SIG-M5 treated with dmso at 0.1 percent for 504 hours (cell line): ENCODE results near the gene CC2D2B.
A peak's percentile ranks its signal among the peaks of the same experiment; 100 is the strongest.
"Not testable (repeated sequence)": the region's sequence is repeated elsewhere in the genome, so short reads cannot be mapped to it uniquely, and the experiment has no call there.

ENCODE experiments used
- DNase-seq: peaks from one replicate; lab custom pipeline; 2025; ENCODE audit not compliant: unreplicated experiment; lab: John Stamatoyannopoulos, UW

The CC2D2B gene

DNA sequence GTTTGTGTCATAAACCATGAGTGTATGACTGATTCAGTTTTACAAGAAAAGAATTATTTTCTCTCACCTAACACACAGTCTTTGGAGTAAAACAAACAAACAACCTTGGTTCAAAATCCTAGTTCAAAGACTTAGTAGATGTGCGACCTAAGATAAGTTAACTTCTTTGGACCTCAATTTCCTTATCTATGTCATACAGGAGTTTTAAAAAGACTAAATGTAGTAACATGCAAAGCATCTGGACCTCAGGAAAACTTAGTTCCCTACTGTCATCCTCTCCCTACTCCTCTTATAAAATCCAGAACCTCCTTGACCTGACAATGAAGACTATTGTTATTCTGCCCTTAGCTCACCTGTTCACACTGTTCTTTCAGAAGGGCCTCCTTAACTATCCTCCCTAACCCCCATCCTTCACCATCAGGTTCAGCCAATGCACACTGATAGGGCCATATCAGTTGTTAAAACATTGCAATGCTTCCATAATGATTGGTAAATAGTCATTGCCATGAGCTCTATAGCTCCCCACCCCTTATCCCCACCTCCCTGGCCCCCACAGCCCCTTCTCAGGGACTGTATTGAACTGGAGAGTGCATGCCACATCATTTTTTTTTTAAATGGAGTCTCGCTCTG, 106.8 kb downstream of the CC2D2B start:
- no peak for DNase-seq

DNA sequence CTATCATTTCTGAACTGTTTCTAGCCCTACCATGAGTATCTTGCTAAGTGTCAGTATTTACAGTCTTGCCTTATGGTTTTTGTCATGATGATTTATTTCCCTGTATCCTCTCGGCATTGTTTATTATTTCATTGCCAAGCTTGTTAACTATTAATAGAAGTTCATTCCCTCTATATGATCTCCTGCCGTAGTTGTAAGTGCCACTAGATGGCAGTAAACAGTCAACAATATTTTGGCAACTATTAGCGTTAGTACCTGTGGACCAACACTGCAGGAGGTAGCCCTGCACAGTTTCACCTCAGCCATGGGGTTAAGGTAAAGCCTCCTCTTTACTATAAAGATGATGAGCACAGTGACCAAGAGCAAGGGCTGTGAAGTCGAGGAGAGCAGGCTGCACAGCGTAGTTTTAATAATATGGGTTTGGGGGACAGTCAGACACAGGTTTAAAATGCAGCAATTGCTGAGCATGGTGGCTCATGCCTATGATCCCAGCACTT, 109.5 kb downstream of the CC2D2B start:
- peak; percentile 26 for DNase-seq

DNA sequence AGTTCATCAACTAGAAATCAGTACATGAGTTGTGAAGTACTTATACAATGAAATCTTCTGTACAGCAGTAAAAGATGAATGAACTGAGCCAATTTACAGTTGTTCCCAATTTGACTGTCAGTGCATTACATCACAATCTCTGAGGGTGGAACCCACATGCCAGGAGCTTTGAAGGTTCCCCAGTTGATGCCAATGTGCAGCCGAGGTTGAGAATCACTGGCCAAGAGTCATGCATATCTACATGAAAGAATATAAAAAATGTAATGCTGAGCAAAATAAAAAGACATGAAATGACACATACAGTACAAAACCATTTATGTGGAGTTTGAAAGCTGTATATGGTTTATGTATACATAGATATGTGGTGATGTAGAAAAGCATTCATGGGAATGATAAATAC, 113.6 kb downstream of the CC2D2B start:
- no peak for DNase-seq

DNA sequence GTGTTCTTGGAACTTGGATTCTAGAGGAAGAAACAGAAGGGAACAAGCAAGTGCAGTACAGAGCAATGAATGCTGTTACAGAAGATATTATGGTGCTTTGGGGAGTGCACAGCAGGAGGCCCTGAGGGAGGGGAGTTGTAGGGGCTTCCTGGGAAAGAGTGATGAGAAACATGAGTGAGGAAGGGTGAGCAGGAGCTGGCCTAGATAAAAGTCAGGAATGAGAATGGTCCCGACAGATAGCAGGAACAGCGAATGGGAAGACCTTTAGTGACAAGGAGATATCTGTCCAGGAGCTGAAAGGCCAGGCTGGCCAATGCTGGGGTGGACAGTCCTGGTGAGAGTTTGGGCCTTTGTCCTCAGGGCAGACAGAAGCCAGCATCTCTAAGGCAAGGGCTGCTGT, 115.0 kb downstream of the CC2D2B start:
- no peak for DNase-seq

DNA sequence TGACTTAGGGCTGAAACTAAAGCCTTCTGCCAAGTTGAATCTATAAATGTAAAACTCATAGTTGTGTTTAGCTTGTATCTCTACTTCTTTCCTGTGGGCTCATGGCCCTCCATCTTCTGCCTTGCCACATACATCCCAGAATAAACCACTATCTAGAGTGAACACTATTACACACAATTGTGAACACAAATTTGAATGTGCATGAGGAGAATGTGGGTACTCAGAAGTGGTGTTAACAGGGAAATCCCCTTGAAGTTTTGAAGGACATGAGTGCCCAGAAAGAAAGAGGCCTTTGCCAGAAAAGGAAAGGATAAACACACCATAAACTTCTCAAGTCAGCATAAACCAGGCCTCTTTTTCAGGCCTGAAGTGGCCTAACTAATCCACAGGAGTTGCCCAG, 115.4 kb downstream of the CC2D2B start:
- DNase-seq: no peak

DNA sequence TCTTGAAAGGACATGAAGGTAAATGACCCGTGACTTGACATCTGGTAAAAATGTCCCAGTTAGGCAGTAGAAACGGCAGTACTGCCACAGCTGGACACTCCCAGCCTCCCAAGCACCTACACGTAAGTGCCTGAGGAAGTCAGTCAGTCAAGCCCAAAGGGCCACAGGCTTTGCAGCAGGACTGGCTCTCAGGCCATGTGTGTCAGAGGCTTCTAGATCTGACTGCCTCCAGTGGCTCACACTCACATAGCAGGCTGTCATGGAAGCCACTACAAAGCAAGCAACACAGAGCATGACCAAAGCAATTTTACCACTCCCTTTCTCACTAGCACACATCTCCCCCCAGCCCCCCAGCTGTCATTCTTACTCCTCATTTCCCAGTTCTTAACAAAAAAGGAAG, 117.8 kb downstream of the CC2D2B start:
- DNase-seq: peak; percentile 31

DNA sequence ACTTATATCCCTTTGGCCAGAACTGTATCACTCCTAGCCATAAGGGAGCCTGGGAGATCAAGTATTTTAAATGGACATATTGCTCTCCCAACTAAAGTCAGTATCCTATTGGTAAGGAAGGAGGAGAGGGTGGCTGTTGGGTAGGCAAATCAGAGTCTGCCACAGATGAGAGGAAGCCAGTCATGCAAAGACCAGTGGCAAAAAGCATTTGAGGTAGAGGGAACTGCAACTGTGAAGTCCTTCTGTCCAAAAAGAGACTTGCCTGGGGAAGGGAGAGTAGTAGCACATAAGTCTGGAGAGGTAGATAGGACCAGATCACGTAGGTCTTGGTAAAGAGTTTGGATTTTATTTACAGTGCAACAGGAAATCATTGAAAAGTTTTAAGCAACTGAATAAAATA, 126.8 kb downstream of the CC2D2B start:
- no peak for DNase-seq

DNA sequence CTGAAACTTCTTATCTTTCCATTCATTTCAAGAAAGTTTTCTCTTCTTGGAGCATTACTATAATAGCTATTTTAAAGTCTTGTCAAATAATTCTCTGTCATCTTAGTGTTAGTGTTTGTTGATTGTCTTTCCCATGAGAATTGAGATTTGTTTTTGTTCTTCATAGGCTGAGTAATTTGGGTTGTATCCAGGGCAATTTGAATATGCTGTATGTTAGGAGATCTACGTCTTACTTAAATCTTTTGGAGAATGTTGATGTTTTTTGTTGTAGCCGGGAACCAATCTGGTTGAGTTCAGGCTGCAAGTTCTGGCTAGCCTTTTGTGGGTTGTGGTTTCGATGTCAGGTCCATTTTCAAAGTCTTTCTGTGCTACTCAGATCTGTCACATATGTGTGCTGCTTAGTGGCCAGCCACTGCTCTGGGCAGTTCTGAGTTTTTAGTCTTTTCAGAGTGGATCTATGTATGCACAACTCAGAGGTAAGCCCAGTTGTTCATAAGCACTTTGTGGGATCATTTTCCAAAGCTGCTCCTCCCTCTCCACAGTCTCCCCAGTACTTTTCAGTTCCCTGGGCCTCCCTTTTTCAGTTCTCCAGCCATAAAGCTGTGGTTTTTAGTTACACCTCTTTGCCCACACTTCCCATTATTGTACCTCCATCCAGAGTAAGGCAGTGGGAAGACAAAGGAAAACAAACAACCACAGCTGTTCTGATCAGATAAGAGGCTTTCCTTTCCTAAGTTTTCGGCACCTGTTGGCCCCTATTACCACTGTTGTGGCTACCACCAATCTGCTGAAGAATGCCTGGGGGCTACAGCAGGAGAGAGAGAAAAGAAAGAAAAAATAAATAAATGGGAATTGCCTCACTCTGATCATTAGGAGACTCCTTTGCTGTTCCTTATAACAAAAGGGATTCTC, 131.0 kb downstream of the CC2D2B start:
- no peak for DNase-seq

DNA sequence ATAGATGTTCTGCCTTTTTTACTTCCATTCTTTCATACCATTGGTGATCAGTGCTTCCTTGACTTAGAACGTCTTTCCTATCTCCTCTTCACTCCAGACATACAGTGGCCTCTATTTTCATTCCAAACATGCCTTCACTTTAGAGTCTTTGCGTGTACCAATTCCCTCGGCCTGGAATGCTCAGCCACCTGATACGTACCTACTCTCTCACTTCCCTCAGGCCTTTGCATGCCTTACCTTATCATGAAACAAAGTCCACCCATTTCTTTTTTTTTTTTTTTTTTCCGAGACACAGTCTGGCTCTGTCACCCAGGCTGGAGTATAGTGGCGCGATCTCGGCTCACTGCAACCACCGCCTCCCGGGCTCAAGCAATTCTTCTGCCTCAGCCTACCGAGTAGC, 133.4 kb downstream of the CC2D2B start:
- no peak for DNase-seq

DNA sequence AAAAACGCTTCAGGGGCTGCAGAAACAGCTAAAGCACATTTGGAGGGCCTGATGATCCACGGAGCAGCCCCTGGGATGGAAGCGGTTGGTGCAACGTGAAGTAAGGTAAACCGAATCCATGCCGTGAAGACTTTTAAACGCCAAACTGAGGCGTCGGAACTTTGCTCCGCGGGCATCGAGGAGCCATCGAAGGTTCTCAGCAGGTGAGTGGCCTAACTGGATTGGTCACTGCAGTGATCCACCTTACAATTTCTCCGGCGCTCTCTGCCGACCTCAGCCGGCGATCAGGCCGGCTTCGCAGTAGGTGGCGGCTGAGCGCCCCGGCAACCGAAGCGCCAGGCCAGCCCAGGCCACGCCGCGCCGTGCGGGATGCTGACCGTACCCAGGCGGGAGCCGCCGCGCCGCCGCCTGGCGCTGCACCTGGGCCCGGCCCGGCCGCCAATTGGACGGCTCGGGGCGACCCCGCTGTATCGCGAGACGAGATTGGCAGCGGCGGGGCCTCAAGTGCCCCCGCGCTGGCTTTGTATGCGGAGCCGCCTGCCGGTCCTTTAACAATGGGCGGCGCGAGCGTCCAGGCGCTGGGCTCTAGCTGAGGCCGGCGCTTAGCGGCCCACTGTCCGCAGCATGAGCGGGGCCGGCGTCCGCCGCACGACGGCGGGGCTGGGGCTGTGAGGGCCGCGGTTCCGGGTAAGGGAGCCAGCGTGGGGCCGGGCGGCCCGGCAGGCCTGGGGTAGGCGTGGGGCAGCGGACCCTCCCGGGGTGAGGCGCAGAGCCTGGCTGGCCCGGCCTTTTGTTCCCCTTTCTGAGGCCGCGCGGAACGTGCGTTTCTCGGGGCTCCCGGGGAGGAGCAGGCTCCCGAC, 135.5 kb downstream of the CC2D2B start, which contains the start of gene CCNJ:
TSS of gene CCNJ (plus strand) at position 551 of the 860 bp plus-strand sequence. CDS start 811 bp downstream, outside the sequence.
- peak; percentile 80 for DNase-seq

DNA sequence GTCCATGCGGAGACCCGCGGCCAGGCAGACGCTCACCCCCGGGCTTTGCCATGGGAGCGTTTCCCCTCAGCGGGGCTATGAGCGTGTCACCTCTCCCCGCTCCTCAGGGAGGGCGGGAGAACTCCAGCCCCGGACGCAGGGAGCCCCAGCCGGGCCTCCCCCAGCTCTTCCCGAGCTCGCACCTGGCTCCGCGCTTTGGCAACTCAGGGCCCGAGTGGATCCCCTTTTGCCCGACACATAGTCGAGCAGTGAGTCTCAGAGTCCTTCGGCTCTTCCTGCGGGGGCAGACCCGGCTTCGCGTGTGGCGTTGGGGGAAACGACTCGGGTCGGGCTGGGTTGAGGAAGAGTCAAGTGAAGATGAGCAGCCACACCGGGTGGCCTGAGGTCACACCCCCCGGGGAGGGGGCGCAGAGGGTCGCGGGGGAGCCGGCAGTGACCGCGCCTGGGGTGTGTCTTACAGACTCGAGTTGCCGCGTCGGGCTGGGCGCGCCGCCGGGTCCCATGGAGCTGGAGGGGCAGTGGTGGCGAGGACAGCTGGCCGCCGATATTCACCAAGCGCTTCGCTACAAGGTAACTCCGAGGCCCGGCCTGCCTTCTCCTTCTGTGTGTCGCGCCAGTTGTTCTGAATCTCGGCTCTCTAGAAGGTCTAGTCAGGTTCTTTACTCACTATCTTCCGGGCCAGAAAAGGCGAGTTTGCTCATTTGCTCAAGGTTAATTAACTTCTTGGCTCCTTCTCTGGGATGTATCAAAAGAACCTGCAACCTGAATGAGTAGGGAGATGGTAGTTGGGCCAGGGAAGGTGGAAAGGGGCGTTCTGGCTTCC, 136.3 kb downstream of the CC2D2B start:
- DNase-seq: peak; percentile 36

DNA sequence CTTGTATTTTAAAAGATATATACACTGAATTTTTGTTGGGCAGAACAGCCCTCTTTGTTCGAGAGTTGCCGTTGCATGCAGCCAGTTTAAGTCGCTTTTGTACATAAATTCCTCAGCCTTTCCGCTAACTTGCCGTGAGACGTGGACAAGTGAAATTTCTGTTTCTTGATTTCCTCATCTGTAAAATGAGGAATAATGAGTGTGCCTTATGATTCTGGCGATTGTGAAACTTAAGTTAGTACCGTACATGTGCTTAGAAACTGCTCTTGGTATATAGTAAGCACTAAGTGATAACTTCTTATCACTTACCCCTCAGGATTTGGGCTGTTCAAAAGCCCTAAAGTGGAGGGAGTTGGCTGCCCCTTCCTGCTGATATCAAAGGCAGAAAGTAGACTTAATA, 137.0 kb downstream of the CC2D2B start:
- peak; percentile 79 for DNase-seq

DNA sequence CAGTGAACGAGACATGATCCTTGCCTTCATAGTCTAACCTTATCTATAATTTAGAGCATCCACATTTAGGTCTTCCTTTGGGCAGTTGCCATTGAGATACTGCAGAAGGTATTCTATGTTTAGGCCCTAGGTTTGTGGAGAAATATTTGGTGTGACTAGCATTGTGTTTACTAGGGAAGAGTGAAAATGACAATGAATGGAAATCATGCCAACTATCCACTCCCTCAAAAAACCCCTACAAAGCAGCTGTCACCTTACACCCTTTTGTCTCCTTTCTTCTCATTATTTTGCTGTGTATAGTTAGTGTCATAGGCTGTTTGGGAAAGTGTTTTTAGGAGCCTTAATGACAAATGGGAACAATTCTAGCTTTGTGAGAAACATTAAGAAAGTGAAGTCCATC, 138.8 kb downstream of the CC2D2B start:
- no peak for DNase-seq

DNA sequence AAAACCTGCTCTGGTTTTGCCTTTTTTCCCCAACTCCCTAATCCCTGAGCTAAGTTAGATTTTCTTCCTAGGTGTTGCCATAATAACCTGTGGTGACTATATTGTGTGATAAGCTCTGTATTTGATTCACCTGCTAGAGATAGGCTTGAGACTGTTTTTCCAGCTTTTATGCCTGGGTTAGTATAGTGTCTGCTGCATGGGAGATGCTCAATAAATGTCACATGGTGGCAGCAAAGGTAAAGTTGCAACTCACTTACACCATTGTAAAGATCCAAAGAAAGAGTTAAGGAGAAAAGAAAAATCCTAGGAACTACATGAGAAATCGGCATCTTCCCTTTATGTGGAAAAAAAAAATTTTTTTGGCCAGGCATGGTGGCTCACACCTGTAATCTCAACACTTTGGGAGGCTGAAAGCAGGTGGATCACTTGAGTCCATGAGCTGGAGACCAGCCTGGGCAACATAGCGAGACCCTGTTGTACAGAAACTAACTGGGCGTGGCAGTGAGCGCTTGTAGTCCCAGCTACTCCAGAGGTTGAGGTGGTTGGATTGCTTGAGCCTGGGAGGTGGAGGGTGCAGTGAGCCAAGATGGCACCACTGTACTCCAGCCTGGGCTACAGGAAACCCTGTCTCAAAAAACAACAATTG, 139.4 kb downstream of the CC2D2B start:
- DNase-seq: no peak

DNA sequence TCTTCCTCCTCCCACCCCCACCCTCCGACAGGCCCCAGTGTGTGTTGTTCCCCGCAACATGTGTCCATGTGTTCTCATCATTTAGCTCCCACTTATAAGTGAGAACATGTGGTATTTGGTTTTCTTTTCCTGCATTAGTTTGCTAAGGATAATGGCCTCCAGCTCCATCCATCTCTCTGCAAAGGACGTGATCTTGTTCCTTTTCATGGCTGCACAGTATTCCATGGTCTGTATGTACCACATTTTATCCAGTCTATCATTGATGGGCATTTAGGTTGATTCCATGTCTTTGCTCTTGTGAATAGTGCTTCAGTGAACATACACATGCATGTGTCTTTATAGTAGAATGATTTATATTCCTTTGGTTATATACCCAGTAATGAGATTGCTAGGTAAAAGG, 140.2 kb downstream of the CC2D2B start:
- DNase-seq: not testable (repeated sequence)

DNA sequence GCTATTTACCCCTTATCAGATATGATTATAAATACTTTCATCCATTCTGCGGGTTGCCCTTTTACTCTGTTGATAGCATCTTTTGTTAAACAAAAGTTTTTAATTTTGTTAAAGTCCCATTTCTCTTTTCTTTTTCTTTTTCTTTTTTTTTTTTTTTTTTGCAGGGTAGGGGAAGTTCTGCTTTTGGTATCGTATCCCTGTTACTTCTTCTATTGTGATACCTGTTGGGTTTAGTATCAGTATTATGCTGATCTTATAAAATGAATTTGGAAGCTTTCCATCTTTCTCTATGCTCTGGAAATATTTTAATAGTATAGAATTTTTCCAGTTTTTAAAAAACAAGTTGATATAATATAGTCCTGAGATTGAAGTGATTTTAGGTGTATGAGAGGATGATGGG, 141.6 kb downstream of the CC2D2B start:
- no peak for DNase-seq

DNA sequence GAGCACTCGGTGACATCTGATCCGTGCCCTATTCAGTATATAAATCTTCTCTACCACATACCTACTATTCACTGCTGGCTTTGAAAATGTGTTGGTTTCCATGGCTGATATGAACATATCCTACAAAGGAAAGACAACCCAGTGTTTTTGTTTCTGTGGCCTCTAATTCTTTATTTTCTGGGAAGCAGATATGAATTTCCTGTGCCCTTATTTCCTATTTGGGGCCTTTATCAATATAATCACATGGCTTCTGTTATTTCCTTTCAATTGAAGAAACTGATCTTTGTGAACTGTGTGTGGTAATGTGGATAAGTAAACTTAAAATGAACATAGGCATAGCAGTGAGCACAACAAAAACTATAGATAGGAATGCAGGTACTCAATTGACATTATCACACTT, 146.2 kb downstream of the CC2D2B start:
- no peak for DNase-seq

DNA sequence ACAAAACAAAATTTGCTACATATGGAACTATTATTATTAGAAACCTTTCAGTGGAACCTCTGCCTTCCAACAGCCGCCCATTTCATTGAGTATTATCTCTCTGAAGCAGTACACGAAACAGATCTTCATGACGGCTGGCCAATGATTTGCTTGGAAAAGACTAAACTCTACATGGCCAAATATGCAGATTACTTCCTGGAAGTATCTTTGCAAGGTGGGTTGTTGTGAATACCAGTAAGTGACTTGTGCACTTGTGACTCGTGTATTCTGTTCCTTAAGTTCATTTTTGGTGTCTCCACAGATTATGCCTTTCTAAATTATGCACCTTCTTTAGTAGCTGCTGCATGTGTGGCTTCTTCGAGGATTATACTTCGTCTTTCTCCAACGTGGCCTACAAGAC, 149.0 kb downstream of the CC2D2B start:
- DNase-seq: no peak

DNA sequence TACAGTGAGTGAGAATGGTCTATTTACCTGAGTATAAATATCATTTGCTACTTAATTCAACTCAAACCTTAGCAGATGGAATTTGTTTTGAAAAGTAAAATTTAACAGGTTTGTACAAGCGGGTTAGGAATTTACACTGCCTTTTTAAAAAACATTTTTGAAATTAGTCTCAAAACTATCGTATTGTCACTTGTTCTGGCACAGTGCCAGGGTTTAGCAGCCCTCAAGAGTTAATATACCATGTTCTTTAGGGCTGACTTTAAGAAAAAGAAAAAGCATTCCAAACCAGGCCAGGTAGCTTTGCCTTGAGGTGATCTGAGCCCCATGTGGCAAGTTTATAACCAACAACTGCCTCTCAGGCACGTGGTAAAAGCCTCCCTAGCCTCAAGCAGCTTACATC, 153.5 kb downstream of the CC2D2B start:
- DNase-seq: no peak

DNA sequence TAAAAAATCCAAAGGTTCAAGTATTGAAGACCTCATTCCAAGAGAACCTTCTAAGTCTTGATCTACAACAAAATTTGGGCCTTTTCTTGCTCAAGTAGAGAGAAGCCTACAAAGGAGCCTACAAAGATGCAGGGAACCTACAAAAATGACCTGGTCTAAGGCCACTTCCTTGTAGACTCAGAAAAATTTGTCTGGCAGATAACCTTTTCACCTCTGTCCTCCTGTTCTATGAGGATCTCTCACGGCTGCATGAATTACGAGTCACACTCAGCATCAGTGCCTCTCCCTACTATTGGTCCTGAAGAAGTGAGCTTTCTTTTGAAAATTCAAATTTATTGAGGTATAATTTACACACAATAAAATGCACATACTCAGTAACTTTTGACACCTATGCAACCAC, 164.9 kb downstream of the CC2D2B start:
- no peak for DNase-seq
